Stomach (tissue), 9 donors: ENCODE measurements around the gene MOB1A. TPM values are rescaled to one million over a fixed set of nuclear protein-coding genes. Genes with fewer than 3 reads are reported as not detected.

Source experiments
- DNase-seq, 2 donors: peaks; one replicate each; pipeline versions ENCODE4 v3.0.0 to v3.0.0-alpha.2; 2013 to 2019
- H3K27ac ChIP-seq, 5 donors: fragments of 200-600 bp in 4 of 5; sonication (generic) in 4 of 5; one replicate each; pipeline ENCODE4 v1.5.1; 2013 to 2019; ENCODE audit warnings: mild to moderate bottlenecking in 1 of 5, moderate library complexity in 1 of 5
- H3K27me3 ChIP-seq, 3 donors: fragments of 200-600 bp; sonication (generic); one replicate each; pipeline ENCODE4 v1.5.1; 2017 to 2019; ENCODE audit warnings: mixed run types in 1 of 3
- H3K36me3 ChIP-seq, 4 donors: fragments of 200-600 bp; sonication (generic); 1 replicate in 3 of 4; 2 replicates in 1 of 4; pipeline ENCODE4 v1.5.1; 2016 to 2019
- H3K4me1 ChIP-seq, 4 donors: fragments of 200-600 bp; sonication (generic); one replicate each; pipeline ENCODE4 v1.5.1; 2016 to 2019
- H3K4me3 ChIP-seq, 4 donors: fragments of 200-600 bp; sonication (generic) in 3 of 4; one replicate each; pipeline ENCODE4 v1.5.1; 2016 to 2019; ENCODE audit warnings: mild to moderate bottlenecking in 1 of 4
- H3K9me3 ChIP-seq, 4 donors: fragments of 200-600 bp; sonication (generic); one replicate each; pipeline ENCODE4 v1.5.1; 2016 to 2019
- EP300 ChIP-seq: sonication (generic); formaldehyde crosslinking; IDR thresholded peaks from one replicate; pipeline ENCODE4 v1.6.1; 2017; ENCODE audit warnings: antibody characterized with exemption
- POLR2A ChIP-seq, 4 donors: fragments of 450-650 bp; IDR thresholded peaks; one replicate each; pipeline ENCODE4 v1.6.1; 2016; ENCODE audit warnings: antibody characterized with exemption in 4 of 4, control low read depth in 2 of 4, mild to moderate bottlenecking in 1 of 4, moderate library complexity in 1 of 4
- POLR2AphosphoS5 ChIP-seq, 3 donors: sonication (generic); formaldehyde crosslinking; IDR thresholded peaks; one replicate each; pipeline ENCODE4 v1.6.1; 2016; ENCODE audit warnings: antibody characterized with exemption in 3 of 3
- WGBS, 5 donors: extraction: QIAGEN DNeasy Blood & Tissue Kit in 3 of 5; methylation state at CpG; one replicate each; pipeline versions ENCODE4 v1.1.5 to v1.1.7; 2013 to 2018; 5-methylcytosine and 5-hydroxymethylcytosine counted together
- intact Hi-C: fragments of 100-400 bp; cut with DNase I; formaldehyde crosslinking; loops from one replicate; pipeline ENCODE4 v1.15.1; 2023; ENCODE audit warnings: low total_unique reads
- polyA plus RNA-seq, 3 donors: library from polyadenylated mRNA; stranded (reverse); fragments of 200-250 nt; gene quantifications; one replicate each; pipeline ENCODE4 v1.2.3, GENCODE V29; 2013
- total RNA-seq, 5 donors: library from RNA; depleted of rRNA; stranded (reverse); fragments of >200 nt; gene quantifications; one replicate each; pipeline versions ENCODE4 v1.1.0 to v1.2.3, GENCODE V29; 2014 to 2016
- TF ChIP-seq, protein P1 (sequence below), 7 experiments: fragments of 450-650 bp in 4 of 7; fragments of 200-600 bp in 3 of 7; sonication (generic) in 3 of 7; IDR thresholded peaks; one replicate each; pipeline ENCODE4 v1.5.1; 2016 to 2019; ENCODE audit warnings: antibody characterized with exemption in 7 of 7, control low read depth in 2 of 7, mild to moderate bottlenecking in 1 of 7
- donor health status: healthy with polysubstance abuse.
- donor health status: Bipolar disorder and iron deficiency.
- donor health status: healthy.

MOB1A gene
- total and polyA plus RNA-seq, 8 donors: 22.4 to 127 (median 62.9) TPM

DNA sequence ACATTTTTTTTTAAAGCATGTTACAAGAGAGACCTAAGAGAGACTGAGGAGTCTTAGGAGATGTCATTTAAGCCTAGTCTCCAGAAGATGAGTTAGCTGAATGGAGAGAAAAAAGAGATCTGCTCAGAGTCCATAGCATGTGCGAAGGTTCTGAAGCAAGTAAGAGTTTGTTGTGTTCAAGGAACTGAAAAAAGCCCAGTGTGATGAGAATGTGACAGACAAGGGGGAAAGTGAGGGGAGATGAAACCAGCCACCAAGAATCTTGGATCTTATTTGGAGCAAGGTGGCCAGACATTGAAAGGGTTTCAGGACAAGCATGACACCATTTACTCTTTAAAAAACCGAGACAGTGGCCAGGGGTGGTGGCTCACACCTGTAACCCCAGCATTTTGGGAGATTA is 5.2 kb upstream of the MOB1A start:
- TF ChIP-seq POLR2AphosphoS5 (IDR thresholded peaks at IDR 0.05) (no peak), EP300 (no peak)
- intact Hi-C loops: no loop called here
- Histone ChIP-seq H3K36me3 (no peaks in the 10 kb centered on the region), H3K4me1 (peaks cover 0 to 6% (median 0%) of the 10 kb centered on the region in 4 donors), H3K27ac (no peak overlapping the region), H3K9me3 (no peaks in the 10 kb centered on the region), H3K4me3 (no peak overlapping the region), H3K27me3 (no peaks in the 10 kb centered on the region)
- no peak for DNase-seq
- 83 to 91% (median 84%) methylated on average over 2 of the region's 2 CpGs for WGBS, 5 donors

DNA sequence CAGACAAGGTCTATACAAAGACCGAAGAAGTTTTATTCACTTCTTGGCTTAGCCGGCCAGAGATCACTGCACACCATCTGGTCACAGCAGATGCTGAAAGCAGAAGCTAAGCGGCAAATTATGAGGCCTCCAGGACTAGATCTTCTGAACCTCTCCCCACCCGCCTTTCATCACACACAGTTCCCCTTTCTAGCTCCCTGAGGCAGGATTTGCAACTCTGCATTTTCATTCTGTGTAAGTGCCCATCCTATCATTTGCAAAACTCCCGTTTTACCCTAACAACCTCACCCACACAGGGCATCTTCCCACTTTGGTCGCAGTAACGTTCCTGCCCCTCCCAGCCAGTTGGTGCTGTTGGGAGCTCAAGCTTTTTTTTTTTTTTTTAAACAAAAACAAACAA is 3.1 kb upstream of the MOB1A start:
- intact Hi-C loops: no loop called here
- H3K4me1 ChIP-seq: peaks cover 10 to 18% (median 11%) of the 10 kb centered on the region in 4 donors
- WGBS, 5 donors: 38 to 54% (median 48%) methylated on average over 7 of the region's 7 CpGs
- peak in 1 of 2 donors; percentile 65 for DNase-seq
- no peaks in the 10 kb centered on the region for H3K27me3 ChIP-seq
- TF ChIP-seq POLR2AphosphoS5 (IDR thresholded peaks at IDR 0.05): no peak
- no peak for TF ChIP-seq EP300
- no peak for TF ChIP-seq POLR2A (IDR thresholded peaks at IDR 0.05)
- TF ChIP-seq, protein P1, sequence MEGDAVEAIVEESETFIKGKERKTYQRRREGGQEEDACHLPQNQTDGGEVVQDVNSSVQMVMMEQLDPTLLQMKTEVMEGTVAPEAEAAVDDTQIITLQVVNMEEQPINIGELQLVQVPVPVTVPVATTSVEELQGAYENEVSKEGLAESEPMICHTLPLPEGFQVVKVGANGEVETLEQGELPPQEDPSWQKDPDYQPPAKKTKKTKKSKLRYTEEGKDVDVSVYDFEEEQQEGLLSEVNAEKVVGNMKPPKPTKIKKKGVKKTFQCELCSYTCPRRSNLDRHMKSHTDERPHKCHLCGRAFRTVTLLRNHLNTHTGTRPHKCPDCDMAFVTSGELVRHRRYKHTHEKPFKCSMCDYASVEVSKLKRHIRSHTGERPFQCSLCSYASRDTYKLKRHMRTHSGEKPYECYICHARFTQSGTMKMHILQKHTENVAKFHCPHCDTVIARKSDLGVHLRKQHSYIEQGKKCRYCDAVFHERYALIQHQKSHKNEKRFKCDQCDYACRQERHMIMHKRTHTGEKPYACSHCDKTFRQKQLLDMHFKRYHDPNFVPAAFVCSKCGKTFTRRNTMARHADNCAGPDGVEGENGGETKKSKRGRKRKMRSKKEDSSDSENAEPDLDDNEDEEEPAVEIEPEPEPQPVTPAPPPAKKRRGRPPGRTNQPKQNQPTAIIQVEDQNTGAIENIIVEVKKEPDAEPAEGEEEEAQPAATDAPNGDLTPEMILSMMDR (IDR thresholded peaks at IDR 0.05): no peak
- H3K36me3 ChIP-seq: peaks cover 0 to 3% (median 0%) of the 10 kb centered on the region in 4 donors
- H3K9me3 ChIP-seq: no peaks in the 10 kb centered on the region
- H3K4me3 ChIP-seq: no peak overlapping the region
- H3K27ac ChIP-seq: peak overlapping the region in 2 of 5 donors; percentile 42 to 72

DNA sequence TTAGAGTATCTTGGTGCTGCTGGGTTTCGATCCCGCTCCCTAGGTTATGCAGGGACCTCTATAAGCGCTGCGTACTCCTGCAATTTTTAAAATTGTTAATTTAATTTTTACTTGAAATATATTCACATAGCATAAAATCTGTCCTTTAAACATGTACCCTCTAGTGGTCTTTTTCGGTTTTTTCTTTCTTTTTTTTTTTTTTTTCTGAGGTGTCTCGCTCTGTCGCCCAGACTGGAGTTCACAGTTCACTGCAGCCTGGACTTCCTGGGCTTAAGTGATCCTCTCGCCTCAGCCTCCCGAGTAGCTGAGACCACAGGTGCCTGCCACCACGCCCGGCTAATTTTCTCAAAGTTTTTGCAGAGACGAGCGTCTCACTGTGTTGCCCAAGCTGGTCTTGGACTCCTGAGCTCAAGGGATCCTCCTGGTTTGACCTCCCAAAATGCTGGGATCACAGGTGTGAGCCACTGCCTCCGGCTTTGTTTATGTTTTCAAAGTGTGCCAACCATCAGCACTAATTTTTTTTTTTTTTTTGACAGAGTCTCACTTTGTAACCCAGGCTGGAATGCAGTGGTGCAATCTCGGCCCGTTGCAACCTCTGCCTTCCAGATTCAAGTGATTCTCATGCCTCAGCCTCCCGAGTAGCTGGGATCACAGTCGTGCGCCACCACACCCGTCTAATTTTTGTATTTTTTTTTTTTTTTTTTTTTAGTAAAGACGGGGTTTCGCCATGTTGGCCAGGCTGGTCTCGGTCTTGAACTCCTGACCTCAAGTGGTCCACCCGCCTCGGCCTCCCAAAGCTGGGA is 585 bp upstream of the MOB1A start:
- Histone ChIP-seq H3K27me3 (no peaks in the 10 kb centered on the region), H3K36me3 (peaks cover 0 to 4% (median 2%) of the 10 kb centered on the region in 4 donors), H3K27ac (peak overlapping the region; percentile 97 to 99 (median 98)), H3K9me3 (no peaks in the 10 kb centered on the region), H3K4me1 (peaks cover 16 to 40% (median 28%) of the 10 kb centered on the region in 4 donors), H3K4me3 (peak overlapping the region; percentile 83 to 98 (median 91))
- WGBS, 5 donors: 49 to 55% (median 53%) methylated on average over 23 to 25 of the region's 25 CpGs
- TF ChIP-seq, protein P1 (IDR thresholded peaks at IDR 0.05): peak in 5 of 7 experiments; percentile 3 to 40 (median 14)
- TF ChIP-seq POLR2A (IDR thresholded peaks at IDR 0.05): no peak
- no peak for DNase-seq
- intact Hi-C loops: no loop called here

DNA sequence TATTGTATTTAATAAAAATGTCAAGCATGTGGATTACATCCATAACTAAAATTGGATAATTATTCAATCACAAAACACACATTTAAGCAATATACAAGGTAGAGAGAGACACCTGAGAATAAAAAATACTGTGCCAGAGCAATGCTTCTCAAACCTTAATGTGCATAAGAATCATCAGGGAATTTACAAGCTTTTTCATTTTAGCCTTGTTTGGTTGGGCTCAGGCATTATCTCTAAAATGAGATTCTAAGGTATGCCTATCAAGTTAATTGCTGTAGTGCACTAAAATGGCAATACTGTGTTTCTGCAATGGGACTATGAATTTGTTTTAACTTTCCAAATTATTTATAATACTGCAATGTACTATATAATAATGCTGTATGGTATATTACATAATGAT is 983 bp downstream of the MOB1A start:
- H3K9me3 ChIP-seq: no peaks in the 10 kb centered on the region
- no peaks in the 10 kb centered on the region for H3K27me3 ChIP-seq
- H3K27ac ChIP-seq: peak overlapping the region in 4 of 5 donors; percentile 97 to 98 (median 98)
- H3K4me1 ChIP-seq: peaks cover 16 to 48% (median 33%) of the 10 kb centered on the region in 4 donors
- peak overlapping the region; percentile 83 to 98 (median 91) for H3K4me3 ChIP-seq
- no peak for DNase-seq
- TF ChIP-seq, protein P1 (IDR thresholded peaks at IDR 0.05): no peak
- TF ChIP-seq POLR2AphosphoS5 (IDR thresholded peaks at IDR 0.05) (no peak), EP300 (no peak), POLR2A (IDR thresholded peaks at IDR 0.05) (no peak)
- peaks cover 0 to 4% (median 2%) of the 10 kb centered on the region in 4 donors for H3K36me3 ChIP-seq
- intact Hi-C loops: no loop called here

DNA sequence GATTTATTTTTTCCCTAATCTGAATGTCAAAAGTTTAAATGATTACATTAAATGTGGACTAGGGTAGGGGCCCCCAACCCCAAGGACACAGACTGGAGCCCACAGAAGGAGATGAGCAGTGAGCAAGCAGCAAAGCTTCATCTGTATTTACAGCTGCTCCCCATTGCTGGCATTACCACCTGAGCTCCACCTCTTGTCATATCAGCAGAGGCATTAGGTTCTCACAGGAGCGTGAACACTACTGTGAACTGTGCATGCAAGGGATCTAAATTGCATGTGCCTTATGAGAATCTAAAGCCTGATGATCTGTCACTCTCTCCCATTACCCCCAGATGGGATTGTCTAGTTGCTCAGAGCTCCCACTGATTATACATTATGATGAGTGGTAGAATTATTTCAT is 3.8 kb downstream of the MOB1A start:
- peaks cover 16 to 56% (median 35%) of the 10 kb centered on the region in 4 donors for H3K4me1 ChIP-seq
- intact Hi-C loops: no loop called here
- DNase-seq: no peak
- 80 to 95% (median 82%) methylated on average over 1 of the region's 1 CpG for WGBS, 5 donors
- no peak for TF ChIP-seq POLR2AphosphoS5 (IDR thresholded peaks at IDR 0.05)
- TF ChIP-seq, protein P1 (IDR thresholded peaks at IDR 0.05): no peak
- TF ChIP-seq POLR2A (IDR thresholded peaks at IDR 0.05): no peak
- TF ChIP-seq EP300: no peak
- H3K36me3 ChIP-seq: peaks cover 17 to 32% (median 29%) of the 10 kb centered on the region in 4 donors
- H3K9me3 ChIP-seq: no peaks in the 10 kb centered on the region
- H3K27ac ChIP-seq: no peak overlapping the region
- H3K4me3 ChIP-seq: no peak overlapping the region
- H3K27me3 ChIP-seq: no peaks in the 10 kb centered on the region
